Measurements from ENCODE around the gene CLDN7. TPM values are rescaled to one million over a fixed set of nuclear protein-coding genes. Genes with fewer than 3 reads are reported as not detected.

The CLDN7 gene
- total RNA-seq, 1 experiment from 2014 or later, result 147 TPM

GRCh38 chr17:7228920-7229319, 33.4 kb downstream of the CLDN7 start:
- no peak for DNase-seq

GRCh38 chr17:7226721-7227710, 35.3 kb downstream of the CLDN7 start:
- BruUV-seq (replicated peaks), result no TSS peak
- no peaks in the 10 kb centered on the region for H3K27me3 ChIP-seq (ENCODE audit: low read length)
- H3K27ac ChIP-seq (ENCODE audit: low read length), result no peak overlapping the region
- H3K9me3 ChIP-seq (ENCODE audit: low read length), result no peaks in the 10 kb centered on the region
- ATAC-seq (no peak), DNase-seq (no peak)
- no peak overlapping the region for H3K4me3 ChIP-seq (ENCODE audit: low read length)
- H3K9me2 ChIP-seq (replicated peaks; ENCODE audit: low read length), result no peaks in the 10 kb centered on the region
- no peak overlapping the region for H3K9ac ChIP-seq (ENCODE audit: low read length)
- intact Hi-C loops (cut with micrococcal nuclease), result no loop called here
- ChIA-PET POLR2A (ENCODE audit: unreplicated experiment) (no interaction called here), CTCF (no interaction called here)
- peaks cover 3% of the 10 kb centered on the region for H3K4me1 ChIP-seq (ENCODE audit: insufficient read depth, low read length)
- H3K36me3 ChIP-seq (ENCODE audit: low read depth, low read length), result peaks cover 19% of the 10 kb centered on the region; the same call in 1 of the 2 replicates
- peaks cover 8% of the 10 kb centered on the region; the same call in 1 of the 2 replicates for H4K20me1 ChIP-seq (ENCODE audit: low read length)
- no peaks in the 10 kb centered on the region for H3F3A ChIP-seq (ENCODE audit: low read length, unreplicated experiment)
- no peak overlapping the region for H3K4me2 ChIP-seq (ENCODE audit: low read length)
- TF ChIP-seq EZH2phosphoT487 (IDR thresholded peaks at IDR 0.05; ENCODE audit: borderline replicate concordance, low read length) (no peak), CTCF (conservative IDR thresholded peaks at IDR 0.05; ENCODE audit: low read depth, low read length) (no peak), EZH2 (IDR thresholded peaks at IDR 0.05; ENCODE audit: low read length, unreplicated experiment) (no peak)
- H2AFZ ChIP-seq (ENCODE audit: low read length), result no peak overlapping the region
- H3K79me2 ChIP-seq (ENCODE audit: low read length), result peaks cover 30% of the 10 kb centered on the region

More at GRCh38 chr17:7228920-7229319, 33.4 kb downstream of the CLDN7 start:
- no peak overlapping the region for H2AFZ ChIP-seq (ENCODE audit: low read length)
- H3F3A ChIP-seq (ENCODE audit: low read length, unreplicated experiment), result no peaks in the 10 kb centered on the region
- no peaks in the 10 kb centered on the region for H3K9me2 ChIP-seq (replicated peaks; ENCODE audit: low read length)
- no TSS peak for BruUV-seq (replicated peaks)
- H3K9me3 ChIP-seq (ENCODE audit: low read length), result no peaks in the 10 kb centered on the region
- no peak overlapping the region for H3K27ac ChIP-seq (ENCODE audit: low read length)
- peaks cover 8% of the 10 kb centered on the region; the same call in 1 of the 2 replicates for H4K20me1 ChIP-seq (ENCODE audit: low read length)
- no peak overlapping the region for H3K4me2 ChIP-seq (ENCODE audit: low read length)
- H3K36me3 ChIP-seq (ENCODE audit: low read depth, low read length), result no peaks in the 10 kb centered on the region; the same call in 1 of the 2 replicates
- H3K9ac ChIP-seq (ENCODE audit: low read length), result no peak overlapping the region
- ATAC-seq, result no peak
- intact Hi-C loops (cut with micrococcal nuclease), result no loop called here
- TF ChIP-seq CTCF (conservative IDR thresholded peaks at IDR 0.05; ENCODE audit: low read depth, low read length) (no peak), EZH2phosphoT487 (IDR thresholded peaks at IDR 0.05; ENCODE audit: borderline replicate concordance, low read length) (no peak), EZH2 (IDR thresholded peaks at IDR 0.05; ENCODE audit: low read length, unreplicated experiment) (no peak)
- H3K27me3 ChIP-seq (ENCODE audit: low read length), result no peaks in the 10 kb centered on the region
- H3K4me1 ChIP-seq (ENCODE audit: insufficient read depth, low read length), result peaks cover 10% of the 10 kb centered on the region
- no peak overlapping the region for H3K4me3 ChIP-seq (ENCODE audit: low read length)
- POLR2A ChIA-PET (ENCODE audit: unreplicated experiment), result no interaction called here
- CTCF ChIA-PET, result no interaction called here
- H3K79me2 ChIP-seq (ENCODE audit: low read length), result peaks cover 38% of the 10 kb centered on the region
